Measurements from ENCODE around the gene ERG28. TPM values are rescaled to one million over a fixed set of nuclear protein-coding genes. Genes with fewer than 3 reads are reported as not detected.

The ERG28 gene
- total and polyA plus RNA-seq, 2 of the 13 experiments (the other 11 are each of a cell fraction or from before 2014, with no cell fraction given) = 27.3 to 32.3 TPM

GRCh38 chr14:75648066-75648838 lies 12.4 kb downstream of the ERG28 start (continued):
- TF ChIP-seq ZNF770 (CRISPR knock-in tag; IDR thresholded peaks at IDR 0.05) (no peak), ZNF850 (CRISPR knock-in tag; conservative IDR thresholded peaks at IDR 0.05) (no peak), HOXA7 (CRISPR knock-in tag; IDR thresholded peaks at IDR 0.05) (no peak), NFIB (CRISPR knock-in tag; IDR thresholded peaks at IDR 0.05; ENCODE audit: borderline replicate concordance) (no peak), GFI1 (CRISPR knock-in tag; IDR thresholded peaks at IDR 0.05; ENCODE audit: borderline replicate concordance) (peak; percentile 81), TBX2 (CRISPR knock-in tag; IDR thresholded peaks at IDR 0.05; ENCODE audit: borderline replicate concordance) (peak; percentile 96), UBTF (CRISPR knock-in tag; IDR thresholded peaks at IDR 0.05) (peak; percentile 67), KIAA2018 (CRISPR knock-in tag; IDR thresholded peaks at IDR 0.05; ENCODE audit: borderline replicate concordance) (no peak), ZNF709 (CRISPR knock-in tag; IDR thresholded peaks at IDR 0.05) (no peak), KAT7 (CRISPR knock-in tag; IDR thresholded peaks at IDR 0.05; ENCODE audit: borderline replicate concordance) (no peak), NR2F2 (IDR thresholded peaks at IDR 0.05; ENCODE audit: borderline replicate concordance, low read depth) (peak; percentile 95), GTF3A (CRISPR knock-in tag; conservative IDR thresholded peaks at IDR 0.05) (no peak), ZBTB44 (CRISPR knock-in tag; IDR thresholded peaks at IDR 0.05) (no peak), SSRP1 (CRISPR knock-in tag; IDR thresholded peaks at IDR 0.05) (peak; percentile 41; the same call in 1 of the 2 replicates)

All from HepG2 (cell line).